Parathyroid adenoma (tissue), 2 donors: Measurements from ENCODE around the gene CNKSR3.

ENCODE experiments used
- H2AFZ ChIP-seq: fragments of 300-600 bp; sonication (generic); one replicate; pipeline ENCODE4 v1.7.0; 2017; ENCODE audit warnings: antibody characterized with exemption, mild to moderate bottlenecking
- H3K27ac ChIP-seq: fragments of 300-600 bp; sonication (generic); one replicate; pipeline ENCODE4 v1.7.0; 2017
- H3K27me3 ChIP-seq: fragments of 300-600 bp; sonication (generic); one replicate; pipeline ENCODE4 v1.7.0; 2017; ENCODE audit warnings: low read length; ENCODE audit not compliant: control insufficient read depth, insufficient read depth
- H3K36me3 ChIP-seq: fragments of 300-600 bp; sonication (generic); one replicate; pipeline ENCODE4 v1.7.0; 2017; ENCODE audit warnings: low read length; ENCODE audit not compliant: control insufficient read depth, insufficient read depth
- H3K4me1 ChIP-seq: fragments of 300-600 bp; sonication (generic); one replicate; pipeline ENCODE4 v1.7.0; 2017; ENCODE audit warnings: control low read depth
- H3K4me2 ChIP-seq: fragments of 300-600 bp; sonication (generic); one replicate; pipeline ENCODE4 v1.7.0; 2017; ENCODE audit warnings: low read length
- H3K4me3 ChIP-seq: fragments of 300-600 bp; sonication (generic); one replicate; pipeline ENCODE4 v1.7.0; 2017; ENCODE audit warnings: low read depth, low read length
- H3K79me2 ChIP-seq: fragments of 300-600 bp; sonication (generic); one replicate; pipeline ENCODE4 v1.7.0; 2017; ENCODE audit warnings: control low read depth
- H3K9ac ChIP-seq: fragments of 300-600 bp; sonication (generic); one replicate; pipeline ENCODE4 v1.7.0; 2017; ENCODE audit warnings: mild to moderate bottlenecking
- H3K9me3 ChIP-seq: fragments of 300-600 bp; sonication (generic); one replicate; pipeline ENCODE4 v1.7.0; 2017; ENCODE audit warnings: low read length; ENCODE audit not compliant: control insufficient read depth
- TF ChIP-seq, protein P1 (sequence below): fragments of 300-600 bp; sonication (generic); IDR thresholded peaks from one replicate; pipeline ENCODE4 v1.7.0; 2017; ENCODE audit warnings: antibody characterized with exemption, mild to moderate bottlenecking
- donor health status: primary hyperparathyroidism.

CNKSR3 gene

DNA sequence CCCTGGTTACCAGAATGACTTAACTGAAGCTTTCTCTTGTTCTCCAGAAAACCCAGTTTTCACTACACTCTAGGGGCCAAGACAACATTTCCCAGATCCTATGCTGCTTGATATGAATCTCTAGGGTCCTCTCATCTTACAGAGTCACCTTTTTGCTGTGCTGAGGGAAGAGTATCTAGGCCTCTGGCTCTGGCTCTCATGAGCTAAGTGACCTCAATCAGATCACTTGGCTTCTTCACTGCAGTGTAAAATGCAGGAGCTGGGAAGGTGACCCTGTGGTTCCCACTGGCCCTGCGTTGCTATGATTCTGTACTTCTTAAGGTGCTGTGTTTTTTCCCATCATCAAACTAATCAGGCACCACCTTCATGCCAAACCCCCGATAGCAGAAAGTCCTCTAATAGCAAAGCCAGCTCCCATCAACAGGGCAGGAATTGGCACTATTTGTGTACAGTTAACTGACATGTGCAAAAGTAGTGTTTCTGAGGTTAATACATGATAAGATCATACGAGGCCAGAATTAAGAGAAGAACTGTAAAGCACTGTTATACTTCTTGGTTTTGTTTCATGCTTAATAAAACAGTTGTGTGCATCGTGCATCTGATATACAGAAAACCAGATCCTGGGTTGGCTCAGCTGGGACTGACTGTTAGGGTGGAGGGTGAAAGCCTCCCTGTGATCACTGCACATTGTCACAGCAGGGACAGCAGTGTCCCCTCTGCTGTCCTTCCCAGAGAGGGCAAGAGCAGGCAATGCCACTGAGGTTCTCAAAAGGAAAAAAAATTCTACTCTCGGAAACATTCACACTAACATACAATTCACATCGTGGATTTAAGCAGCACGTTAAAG, 46.7 kb downstream of the CNKSR3 start:
- no peak overlapping the region for H3K27ac ChIP-seq
- H3K27me3 ChIP-seq, result no peaks in the 10 kb centered on the region
- H3K9ac ChIP-seq, result no peak overlapping the region

DNA sequence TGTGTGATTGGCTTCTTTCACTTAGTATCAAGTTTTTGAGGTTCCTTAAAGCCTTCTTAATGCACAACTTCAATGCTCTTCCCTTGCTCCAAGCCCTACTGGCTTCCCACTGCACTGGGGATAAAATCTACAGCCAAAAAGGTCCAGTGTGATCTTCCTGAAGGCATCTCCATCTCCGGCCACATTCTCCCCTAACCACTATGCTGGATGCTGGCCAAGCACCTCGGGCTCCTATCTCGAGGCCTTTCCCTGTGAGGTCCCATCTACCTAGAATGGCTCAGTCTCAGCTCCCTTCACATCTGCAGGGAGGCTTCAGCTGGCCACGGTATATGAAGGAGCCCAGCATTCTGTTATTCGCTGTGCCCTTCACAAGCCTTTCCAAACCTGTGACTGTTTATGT, 48.1 kb downstream of the CNKSR3 start:
- Histone ChIP-seq H3K4me1 (no peaks in the 10 kb centered on the region), H3K9ac (no peak overlapping the region), H3K4me3 (no peak overlapping the region), H3K36me3 (no peaks in the 10 kb centered on the region), H3K27me3 (no peaks in the 10 kb centered on the region), H3K4me2 (no peak overlapping the region), H3K9me3 (no peaks in the 10 kb centered on the region), H2AFZ (no peak overlapping the region), H3K79me2 (no peaks in the 10 kb centered on the region), H3K27ac (no peak overlapping the region)
- TF ChIP-seq, protein P1, sequence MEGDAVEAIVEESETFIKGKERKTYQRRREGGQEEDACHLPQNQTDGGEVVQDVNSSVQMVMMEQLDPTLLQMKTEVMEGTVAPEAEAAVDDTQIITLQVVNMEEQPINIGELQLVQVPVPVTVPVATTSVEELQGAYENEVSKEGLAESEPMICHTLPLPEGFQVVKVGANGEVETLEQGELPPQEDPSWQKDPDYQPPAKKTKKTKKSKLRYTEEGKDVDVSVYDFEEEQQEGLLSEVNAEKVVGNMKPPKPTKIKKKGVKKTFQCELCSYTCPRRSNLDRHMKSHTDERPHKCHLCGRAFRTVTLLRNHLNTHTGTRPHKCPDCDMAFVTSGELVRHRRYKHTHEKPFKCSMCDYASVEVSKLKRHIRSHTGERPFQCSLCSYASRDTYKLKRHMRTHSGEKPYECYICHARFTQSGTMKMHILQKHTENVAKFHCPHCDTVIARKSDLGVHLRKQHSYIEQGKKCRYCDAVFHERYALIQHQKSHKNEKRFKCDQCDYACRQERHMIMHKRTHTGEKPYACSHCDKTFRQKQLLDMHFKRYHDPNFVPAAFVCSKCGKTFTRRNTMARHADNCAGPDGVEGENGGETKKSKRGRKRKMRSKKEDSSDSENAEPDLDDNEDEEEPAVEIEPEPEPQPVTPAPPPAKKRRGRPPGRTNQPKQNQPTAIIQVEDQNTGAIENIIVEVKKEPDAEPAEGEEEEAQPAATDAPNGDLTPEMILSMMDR, result no peak

More for the DNA sequence above, 46.7 kb downstream of the CNKSR3 start:
- Histone ChIP-seq H3K79me2 (no peaks in the 10 kb centered on the region), H3K4me1 (no peaks in the 10 kb centered on the region), H3K4me2 (no peak overlapping the region), H3K4me3 (no peak overlapping the region), H2AFZ (no peak overlapping the region), H3K36me3 (no peaks in the 10 kb centered on the region), H3K9me3 (no peaks in the 10 kb centered on the region)
- TF ChIP-seq, protein P1, result no peak

DNA sequence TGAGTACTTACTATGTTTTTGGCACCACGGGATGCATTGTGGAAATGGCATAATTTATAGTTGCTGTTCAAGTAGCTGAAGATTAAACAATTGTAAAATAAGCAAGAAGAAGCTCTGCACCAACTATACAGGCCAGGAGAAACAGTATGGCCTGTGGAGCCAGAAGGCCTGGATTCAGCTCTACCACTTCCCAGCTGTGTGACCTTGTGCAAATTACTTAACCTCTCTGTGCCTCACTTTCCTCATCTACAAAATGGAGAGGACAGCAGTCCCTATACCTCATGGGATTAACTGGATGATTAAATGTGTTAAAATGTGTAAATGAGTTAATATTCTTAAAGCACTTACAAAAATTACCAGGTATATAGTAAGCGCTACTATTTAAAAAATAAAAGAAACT, 49.1 kb downstream of the CNKSR3 start:
- H3K4me1 ChIP-seq, result no peaks in the 10 kb centered on the region

DNA sequence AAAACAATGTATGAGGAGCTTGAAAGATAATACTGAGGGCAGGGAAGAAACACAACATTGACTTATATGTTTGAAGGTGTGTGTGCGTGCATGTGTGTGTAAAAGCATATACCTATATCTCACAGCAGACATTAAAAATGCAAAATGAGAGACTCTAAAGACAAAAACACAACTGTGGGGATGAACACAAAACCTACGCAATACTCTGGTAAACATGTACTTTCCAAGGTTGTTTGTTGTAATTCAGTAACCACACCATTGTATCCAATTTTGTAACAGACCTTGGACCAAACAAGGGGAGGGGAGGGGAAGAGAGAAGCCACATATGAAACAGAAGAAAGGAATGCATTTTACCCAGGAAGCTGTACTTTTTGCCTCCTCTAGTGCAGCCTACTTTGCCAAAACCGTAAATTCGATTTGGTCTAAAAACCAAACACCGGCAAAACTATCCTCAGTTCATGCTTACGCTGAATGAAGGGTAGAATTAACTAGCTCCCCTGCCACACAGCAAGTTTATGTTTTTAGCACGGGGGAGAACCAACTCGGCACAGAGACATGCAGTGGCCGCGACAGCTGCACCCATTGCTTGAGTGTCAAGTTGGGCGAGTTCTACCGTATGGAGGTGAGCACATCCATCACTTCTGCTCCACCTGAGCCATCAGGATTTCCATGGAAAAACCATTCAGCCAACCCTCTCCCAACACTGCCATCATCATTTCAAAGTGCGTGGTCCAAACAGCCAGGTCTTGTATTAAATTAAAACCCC, 50.0 kb downstream of the CNKSR3 start:
- no peaks in the 10 kb centered on the region for H3K79me2 ChIP-seq
- H3K27me3 ChIP-seq, result no peaks in the 10 kb centered on the region
- no peaks in the 10 kb centered on the region for H3K4me1 ChIP-seq
- H3K36me3 ChIP-seq, result no peaks in the 10 kb centered on the region
- H2AFZ ChIP-seq, result no peak overlapping the region
- TF ChIP-seq, protein P1, result no peak
- H3K27ac ChIP-seq, result no peak overlapping the region
- no peaks in the 10 kb centered on the region for H3K9me3 ChIP-seq
- no peak overlapping the region for H3K4me3 ChIP-seq
- H3K4me2 ChIP-seq, result no peak overlapping the region
- no peak overlapping the region for H3K9ac ChIP-seq

More for the DNA sequence above, 49.1 kb downstream of the CNKSR3 start:
- no peak overlapping the region for H3K4me3 ChIP-seq
- TF ChIP-seq, protein P1, result no peak
- no peak overlapping the region for H3K27ac ChIP-seq
- no peaks in the 10 kb centered on the region for H3K36me3 ChIP-seq
- no peak overlapping the region for H2AFZ ChIP-seq
- H3K9me3 ChIP-seq, result no peaks in the 10 kb centered on the region
- no peak overlapping the region for H3K9ac ChIP-seq
- H3K79me2 ChIP-seq, result no peaks in the 10 kb centered on the region
- no peaks in the 10 kb centered on the region for H3K27me3 ChIP-seq
- no peak overlapping the region for H3K4me2 ChIP-seq
